RWPE1 (cell line): ENCODE measurements around the gene ZNF79.

Experiments
- CTCF ChIA-PET: fragments of 350-600 bp; sonication (Branson Sonifier 250); formaldehyde crosslinking; extraction: SDS; loops from one replicate; lab custom pipeline; 2021; lab: Yijun Ruan, JAX
- POLR2A ChIA-PET: fragments of 400-600 bp; formaldehyde crosslinking; extraction: SDS; loops from one replicate; lab custom pipeline; 2020; ENCODE audit warnings: antibody characterized with exemption; ENCODE audit not compliant: low non-redundant PET; lab: Yijun Ruan, JAX
- DNase-seq: peaks from one replicate; pipeline ENCODE4 v3.0.0; 2012; ENCODE audit warnings: low spot score
- H3K27ac ChIP-seq: fragments of 450-650 bp; 2 replicates; pipeline ENCODE4 v1.5.1; 2017
- TF ChIP-seq, protein P1 (sequence below): fragments of 450-650 bp; conservative IDR thresholded peaks from 2 replicates; pipeline ENCODE4 v1.5.1; 2017; ENCODE audit warnings: low read depth, mild to moderate bottlenecking

The ZNF79 gene

DNA sequence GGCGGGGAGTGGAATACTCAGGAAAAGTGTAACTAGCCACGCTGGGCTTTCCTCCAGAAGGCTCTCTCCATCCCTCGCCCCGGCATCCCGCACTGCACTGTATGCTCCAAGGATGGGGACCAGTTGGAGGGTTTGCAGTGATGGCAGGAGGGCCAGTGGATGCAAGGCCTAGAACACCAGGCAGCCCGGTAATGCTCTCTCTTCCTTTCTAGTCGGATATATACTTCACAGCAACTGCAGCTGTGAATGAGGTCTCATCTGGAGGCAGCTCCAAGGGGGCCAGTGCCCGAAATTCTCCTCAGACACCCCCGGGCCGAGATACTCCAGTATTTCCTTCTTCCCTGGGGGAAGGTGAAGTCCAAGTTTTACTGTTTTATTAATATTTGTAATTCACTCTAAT is 37.2 kb upstream of the ZNF79 start:
- CTCF ChIA-PET = interaction anchor here (1.1 kb wide), 1 partner anchor 12 kb away, joined by 10 read pairs; no protein-coding TSS in a partner anchor
- no peak for DNase-seq
- POLR2A ChIA-PET = no interaction called here
- TF ChIP-seq, protein P1, sequence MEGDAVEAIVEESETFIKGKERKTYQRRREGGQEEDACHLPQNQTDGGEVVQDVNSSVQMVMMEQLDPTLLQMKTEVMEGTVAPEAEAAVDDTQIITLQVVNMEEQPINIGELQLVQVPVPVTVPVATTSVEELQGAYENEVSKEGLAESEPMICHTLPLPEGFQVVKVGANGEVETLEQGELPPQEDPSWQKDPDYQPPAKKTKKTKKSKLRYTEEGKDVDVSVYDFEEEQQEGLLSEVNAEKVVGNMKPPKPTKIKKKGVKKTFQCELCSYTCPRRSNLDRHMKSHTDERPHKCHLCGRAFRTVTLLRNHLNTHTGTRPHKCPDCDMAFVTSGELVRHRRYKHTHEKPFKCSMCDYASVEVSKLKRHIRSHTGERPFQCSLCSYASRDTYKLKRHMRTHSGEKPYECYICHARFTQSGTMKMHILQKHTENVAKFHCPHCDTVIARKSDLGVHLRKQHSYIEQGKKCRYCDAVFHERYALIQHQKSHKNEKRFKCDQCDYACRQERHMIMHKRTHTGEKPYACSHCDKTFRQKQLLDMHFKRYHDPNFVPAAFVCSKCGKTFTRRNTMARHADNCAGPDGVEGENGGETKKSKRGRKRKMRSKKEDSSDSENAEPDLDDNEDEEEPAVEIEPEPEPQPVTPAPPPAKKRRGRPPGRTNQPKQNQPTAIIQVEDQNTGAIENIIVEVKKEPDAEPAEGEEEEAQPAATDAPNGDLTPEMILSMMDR = no peak
- H3K27ac ChIP-seq = peak overlapping the region; percentile 93

DNA sequence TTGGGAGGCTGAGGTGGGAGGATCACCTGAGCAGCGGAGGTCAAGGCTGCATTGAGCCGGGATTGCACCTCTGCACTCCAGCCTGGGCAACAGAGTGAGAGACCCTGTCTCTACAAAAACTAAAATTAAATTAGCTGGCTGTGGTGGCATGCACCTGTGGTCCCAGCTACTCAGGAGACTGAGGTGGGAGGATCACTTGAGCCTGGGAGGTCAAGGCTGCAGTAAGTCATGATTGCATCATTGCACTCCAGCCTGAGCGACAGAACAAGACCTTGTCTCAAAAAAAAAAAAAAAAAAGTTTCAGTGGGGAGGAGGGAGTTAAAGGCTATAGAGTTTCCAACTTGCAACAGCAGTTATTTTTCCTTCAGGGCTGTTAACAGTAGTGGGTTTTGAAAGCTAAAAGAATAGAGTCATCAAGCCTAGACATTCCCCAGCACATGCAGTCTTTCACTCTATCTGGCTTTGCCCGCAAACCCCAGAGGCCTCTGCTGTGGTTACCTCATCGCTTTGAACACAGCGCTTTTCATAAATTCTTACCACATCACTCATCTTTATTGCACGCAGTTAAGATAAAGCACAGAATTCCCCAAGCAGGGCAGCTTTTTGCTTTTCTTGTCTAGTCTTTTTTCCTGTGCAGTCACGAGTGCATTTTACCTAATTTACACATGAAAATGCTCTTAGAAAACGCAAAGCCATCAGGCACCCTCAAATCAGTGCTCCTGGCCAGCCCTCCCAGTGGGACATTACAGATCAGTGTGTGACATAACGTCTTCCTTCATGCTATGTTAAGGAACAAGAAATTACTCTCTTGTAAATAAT is 35.9 kb upstream of the ZNF79 start:
- ChIA-PET POLR2A (interaction anchor here (0.5 kb wide), 1 partner anchor 164 kb away, joined by 6 read pairs; no protein-coding TSS in a partner anchor), CTCF (interaction anchor here (0.5 to 1.7 kb wide), 12 partner anchors 9 to 1752 kb away, joined by 3 to 10 read pairs (median 4); partner anchors contain the start of gene SLC2A8)
- TF ChIP-seq, protein P1 = no peak
- H3K27ac ChIP-seq = peak overlapping the region; percentile 93
- DNase-seq = peak; percentile 97

DNA sequence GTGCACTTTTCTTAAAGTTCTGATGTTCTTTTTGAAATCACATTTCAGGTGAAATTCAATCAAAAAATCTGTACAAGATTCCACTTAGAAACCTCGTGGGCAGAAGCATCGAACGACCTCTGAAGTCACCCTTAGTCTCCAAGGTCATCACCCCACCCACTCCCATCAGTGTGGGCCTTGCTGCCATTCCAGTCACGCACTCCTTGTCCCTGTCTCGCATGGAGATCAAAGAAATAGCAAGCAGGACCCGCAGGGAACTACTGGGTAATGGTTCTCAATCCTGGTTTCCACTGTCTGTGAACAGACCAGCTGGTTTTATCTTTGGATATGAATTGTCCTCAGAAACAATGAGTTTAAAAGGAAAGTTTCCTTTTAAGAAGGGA is 35.3 kb upstream of the ZNF79 start:
- no peak for DNase-seq
- TF ChIP-seq, protein P1 = no peak
- ChIA-PET POLR2A (no interaction called here), CTCF (interaction anchor here (0.5 to 1.7 kb wide), 5 partner anchors 8 to 1751 kb away, joined by 3 to 8 read pairs (median 4); partner anchors contain the start of gene SLC2A8)
- H3K27ac ChIP-seq = peak overlapping the region; percentile 93

DNA sequence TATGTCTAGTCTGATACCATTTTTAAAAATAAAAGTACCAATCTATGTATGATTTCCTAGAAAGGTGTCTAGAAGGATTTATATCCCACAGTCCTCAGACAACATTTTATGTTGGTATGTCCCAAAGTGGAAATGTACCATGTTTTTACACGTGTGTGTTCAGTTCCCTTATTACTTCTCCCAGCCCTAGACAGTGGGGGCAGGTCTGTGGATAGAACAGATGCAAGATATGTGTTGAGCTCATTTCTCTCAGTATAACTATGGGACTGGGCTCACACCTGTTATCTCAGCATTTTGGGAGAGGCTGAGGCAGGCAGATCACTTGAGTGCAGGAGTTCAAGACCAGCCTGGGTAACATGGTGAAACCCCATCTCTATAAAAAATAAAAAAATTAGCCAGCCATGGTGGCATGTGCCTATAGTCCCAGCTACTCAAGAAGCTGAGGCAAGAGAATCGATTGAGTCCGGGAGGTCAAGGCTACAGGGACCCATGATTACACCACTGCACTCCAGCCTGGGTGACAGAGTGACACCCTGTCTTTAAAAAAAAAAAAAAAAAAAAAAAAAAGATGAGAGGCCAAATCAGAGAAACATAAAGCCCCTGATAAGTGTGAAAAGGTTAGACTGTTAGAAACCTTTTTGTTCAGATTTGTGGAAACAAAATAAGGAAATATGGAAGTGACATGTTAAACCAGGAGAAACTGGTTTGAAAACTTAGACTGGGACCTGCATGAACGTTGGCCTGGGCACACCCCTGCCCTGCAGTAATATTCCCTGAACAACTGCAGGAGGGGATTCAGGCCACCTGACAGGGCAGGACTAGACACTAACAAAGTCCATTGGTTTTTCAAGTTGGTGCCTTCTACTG is 34.6 kb upstream of the ZNF79 start:
- ChIA-PET POLR2A (no interaction called here), CTCF (interaction anchor here (1.6 kb wide), 1 partner anchor 166 kb away, joined by 5 read pairs; no protein-coding TSS in a partner anchor)

DNA sequence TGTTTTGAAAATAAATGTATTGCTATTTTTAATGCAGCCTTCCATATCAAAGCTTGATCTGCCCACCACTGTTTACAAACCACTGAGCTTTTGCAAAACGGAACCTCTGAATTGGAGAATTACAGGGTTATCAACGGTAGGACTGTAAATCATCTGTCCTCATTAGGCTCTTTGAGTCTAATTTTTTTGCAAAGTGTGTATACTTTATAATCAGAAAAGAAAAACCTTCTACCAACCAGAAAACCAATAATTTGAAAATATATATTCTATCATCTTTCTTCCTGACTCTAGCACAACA is 34.0 kb upstream of the ZNF79 start:
- H3K27ac ChIP-seq = peak overlapping the region; percentile 41
- ChIA-PET CTCF (no interaction called here), POLR2A (no interaction called here)
- no peak for DNase-seq
- TF ChIP-seq, protein P1 = no peak

More for the DNA sequence above, 34.6 kb upstream of the ZNF79 start:
- no peak overlapping the region for H3K27ac ChIP-seq
- DNase-seq = no peak
- TF ChIP-seq, protein P1 = no peak

DNA sequence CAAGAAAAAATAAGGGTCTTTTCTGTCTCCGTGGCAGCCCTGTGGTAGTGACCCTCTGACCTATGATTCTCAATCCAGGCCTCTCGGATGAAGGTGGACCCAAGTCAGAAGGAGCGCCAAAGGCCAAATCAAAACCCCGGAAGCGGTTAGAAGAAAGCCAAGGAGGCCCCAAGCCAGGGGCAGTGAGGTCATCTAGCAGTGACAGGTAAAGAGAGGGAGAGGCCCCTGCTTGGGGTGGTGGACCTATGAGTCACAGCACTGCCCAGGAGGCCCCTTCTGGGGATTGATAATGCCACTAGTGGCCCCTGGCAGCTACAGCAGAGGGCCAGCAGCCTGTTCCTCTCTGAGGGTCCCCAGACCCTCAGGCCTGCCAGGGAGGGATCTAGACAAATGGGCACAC is 33.6 kb upstream of the ZNF79 start:
- TF ChIP-seq, protein P1 = no peak
- no peak for DNase-seq
- CTCF ChIA-PET = no interaction called here
- POLR2A ChIA-PET = no interaction called here
- peak overlapping the region; percentile 41 for H3K27ac ChIP-seq
